ENCODE data around the gene RGS16. TPM values are rescaled to one million over a fixed set of nuclear protein-coding genes. Genes with fewer than 3 reads are reported as not detected.

The RGS16 gene
- polyA plus RNA-seq, 1 donor: 5.5 TPM

GRCh38 chr1:182608845-182609610 is 4.8 kb upstream of the RGS16 start:
- DNase-seq (ENCODE audit: low read depth): no peak

- no peak for DNase-seq (ENCODE audit: low read depth)
Measured at GRCh38 chr1:182608236-182608635, 4.0 kb upstream of the RGS16 start.

- DNase-seq (ENCODE audit: low read depth): no peak
Measured at GRCh38 chr1:182607566-182607965, 3.4 kb upstream of the RGS16 start.

- no peak for DNase-seq (ENCODE audit: low read depth)
Measured at GRCh38 chr1:182603646-182604174, 479 bp downstream of the RGS16 start.

- DNase-seq (ENCODE audit: low read depth): no peak
Measured at GRCh38 chr1:182602935-182603645, 1.1 kb downstream of the RGS16 start.

GRCh38 chr1:182601913-182602312 is 2.3 kb downstream of the RGS16 start:
- DNase-seq (ENCODE audit: low read depth): no peak

- DNase-seq (ENCODE audit: low read depth): no peak
Measured at GRCh38 chr1:182601416-182601786, 2.8 kb downstream of the RGS16 start.

- no peak for DNase-seq (ENCODE audit: low read depth)
Measured at GRCh38 chr1:182600745-182601415, 3.3 kb downstream of the RGS16 start.

- no peak for DNase-seq (ENCODE audit: low read depth)
Measured at GRCh38 chr1:182600036-182600713, 4.0 kb downstream of the RGS16 start.

- no peak for DNase-seq (ENCODE audit: low read depth)
Measured at GRCh38 chr1:182599339-182599738, 4.8 kb downstream of the RGS16 start.

GRCh38 chr1:182598296-182598695 is 5.9 kb downstream of the RGS16 start:
- DNase-seq (ENCODE audit: low read depth): no peak

GRCh38 chr1:182596934-182597333 is 7.3 kb downstream of the RGS16 start:
- DNase-seq (ENCODE audit: low read depth): no peak

- no peak for DNase-seq (ENCODE audit: low read depth)
Measured at GRCh38 chr1:182595641-182596240, 8.4 kb downstream of the RGS16 start.

GRCh38 chr1:182589931-182590330 is 14.3 kb downstream of the RGS16 start:
- DNase-seq (ENCODE audit: low read depth): no peak

GRCh38 chr1:182589520-182589919 is 14.7 kb downstream of the RGS16 start:
- DNase-seq (ENCODE audit: low read depth): no peak

GRCh38 chr1:182588500-182589396 is 15.4 kb downstream of the RGS16 start, which contains the start of gene RNASEL:
Gene RNASEL (minus strand): TSS chr1:182589256. CDS start chr1:182586806, 2,450 bp downstream.
- peak; percentile 62 for DNase-seq (ENCODE audit: low read depth)

GRCh38 chr1:182587666-182588499 is 16.3 kb downstream of the RGS16 start:
- no peak for DNase-seq (ENCODE audit: low read depth)

GRCh38 chr1:182587093-182587492 is 17.1 kb downstream of the RGS16 start:
- DNase-seq (ENCODE audit: low read depth): no peak

- no peak for DNase-seq (ENCODE audit: low read depth)
Measured at GRCh38 chr1:182586380-182586779, 17.8 kb downstream of the RGS16 start.
